Raji (cell line): ENCODE data around the gene TELO2.

ENCODE experiments used
- POLR2A ChIP-seq: IDR thresholded peaks from 2 replicates; pipeline ENCODE4 v1.6.1; 2011; ENCODE audit warnings: low read depth, low read length, control low read depth; ENCODE audit not compliant: insufficient read depth

TELO2 gene

DNA sequence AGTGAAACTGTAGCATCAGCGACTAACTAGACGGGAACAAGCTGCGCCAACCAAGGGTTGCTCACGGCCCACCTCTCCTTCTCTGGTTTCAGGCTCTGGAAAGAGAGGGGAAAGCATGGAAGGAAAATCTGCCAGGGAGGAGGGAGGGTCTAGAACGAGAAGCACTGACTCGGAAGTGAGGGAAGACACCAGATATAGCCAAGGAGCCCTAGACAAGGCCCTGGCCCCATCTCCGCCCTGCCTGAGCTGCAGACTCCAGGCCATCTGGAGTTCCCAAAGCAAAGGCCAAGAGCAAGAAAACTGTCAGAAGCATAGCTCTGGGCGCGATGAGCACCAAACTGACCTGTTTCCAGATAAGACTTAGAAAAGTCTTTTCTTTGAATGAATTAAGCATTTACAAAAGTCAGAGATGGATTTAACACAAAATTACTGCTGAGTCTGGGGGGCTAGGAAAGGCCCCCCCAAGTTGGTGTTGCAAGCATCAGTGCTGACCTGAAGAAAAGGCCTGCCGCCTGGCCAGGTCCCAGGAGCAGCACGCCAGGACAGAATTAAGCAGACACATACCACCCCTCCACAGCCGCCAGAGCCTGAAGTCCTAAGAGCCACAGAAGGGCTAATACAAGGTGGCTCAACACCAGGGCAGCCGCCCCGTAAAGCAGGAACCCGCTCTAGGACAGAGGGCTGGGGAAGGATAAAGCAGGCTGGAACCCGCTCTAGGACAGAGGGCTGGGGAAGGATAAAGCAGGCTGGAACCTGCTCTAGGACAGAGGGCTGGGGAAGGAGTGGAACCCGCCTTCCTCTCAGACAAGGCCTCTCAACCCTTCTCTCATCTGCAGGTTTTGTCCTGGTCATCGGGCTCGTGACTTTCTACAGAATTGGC lies 61.0 kb downstream of the TELO2 start:
- no peak for TF ChIP-seq POLR2A

- no peak for TF ChIP-seq POLR2A
Measured at GRCh38 chr16:1554826-1555445, 61.8 kb downstream of the TELO2 start.

GRCh38 chr16:1556254-1556653 lies 63.1 kb downstream of the TELO2 start:
- no peak for TF ChIP-seq POLR2A

GRCh38 chr16:1557074-1557473 lies 63.9 kb downstream of the TELO2 start:
- no peak for TF ChIP-seq POLR2A

DNA sequence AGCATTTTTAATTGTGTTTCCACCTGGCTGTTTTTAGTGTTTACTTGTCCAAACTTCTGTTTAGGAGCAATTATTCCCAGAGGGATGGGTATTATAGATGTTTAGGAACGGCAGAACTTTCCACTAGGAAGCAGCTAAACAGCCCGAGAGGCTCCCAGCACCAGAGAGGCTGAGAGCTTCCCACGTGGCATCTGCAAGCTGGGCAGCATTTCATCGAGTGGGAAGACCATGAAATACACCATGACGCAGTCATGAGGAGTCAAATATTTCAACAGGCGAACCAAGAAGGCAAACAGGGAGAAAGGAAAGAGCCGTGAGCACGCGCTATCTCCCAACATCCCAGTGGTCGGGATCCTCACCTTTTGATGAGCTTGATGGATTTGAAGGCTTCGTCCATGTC lies 64.4 kb downstream of the TELO2 start:
- no peak for TF ChIP-seq POLR2A

DNA sequence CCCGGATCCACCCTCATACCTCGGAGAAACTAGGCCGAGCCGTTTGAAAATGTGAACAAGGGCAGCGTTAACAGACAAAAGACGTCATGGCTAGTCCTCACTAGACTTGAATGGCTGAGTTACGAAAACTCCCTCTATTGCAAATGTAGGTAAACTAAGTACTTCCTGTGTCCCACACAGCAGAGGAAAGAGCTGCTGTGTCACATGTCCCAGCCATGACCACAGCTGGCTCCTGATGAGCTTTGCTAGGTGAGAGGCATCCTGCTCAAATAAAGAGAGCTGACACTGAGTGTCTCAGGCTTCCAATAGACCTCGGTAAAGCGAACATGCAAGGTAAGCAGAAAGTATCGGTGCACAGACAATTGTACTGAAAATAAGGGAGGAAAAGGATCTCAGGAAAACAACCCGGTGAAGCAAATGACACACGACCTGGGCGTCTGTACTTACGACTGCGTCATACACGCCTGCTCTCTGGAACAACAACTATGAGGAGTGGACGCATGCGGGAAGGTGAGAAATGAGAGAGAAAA lies 66.4 kb downstream of the TELO2 start:
- TF ChIP-seq POLR2A: no peak
